Measurements from ENCODE around the gene FAM43B.

Gene FAM43B

GRCh38 chr1:20593756-20594155 is 41.4 kb downstream of the FAM43B start:
- DNase-seq, result no peak

GRCh38 chr1:20594746-20595145 is 42.4 kb downstream of the FAM43B start:
- DNase-seq, result no peak

GRCh38 chr1:20596106-20596505 is 43.7 kb downstream of the FAM43B start:
- no peak for DNase-seq

- no peak for DNase-seq
Observed at GRCh38 chr1:20597650-20598049, 45.3 kb downstream of the FAM43B start.

GRCh38 chr1:20600156-20600555 is 47.8 kb downstream of the FAM43B start:
- DNase-seq, result no peak

GRCh38 chr1:20601129-20601825 is 48.9 kb downstream of the FAM43B start:
- no peak for DNase-seq

GRCh38 chr1:20602851-20603450 is 50.6 kb downstream of the FAM43B start:
- no peak for DNase-seq

GRCh38 chr1:20603504-20604464 is 51.4 kb downstream of the FAM43B start:
- no peak for DNase-seq

Data from activated CD4-positive, alpha-beta T cell treated with anti-CD3 and anti-CD28 coated beads, Interleukin-10, Interleukin-2, amounts not matched to agents 100 ng/mL and 50 ng/mL, durations not matched to agents 16 hours and 8 hours (primary cell).